Lower leg skin (tissue), 4 donors: ENCODE measurements around the gene TWIST2. TPM values are rescaled to one million over a fixed set of nuclear protein-coding genes. Genes with fewer than 3 reads are reported as not detected.

Experiments
- DNase-seq, 2 donors: peaks; one replicate each; pipeline ENCODE4 v3.0.0-alpha.2; 2019; ENCODE audit warnings: low spot score in 2 of 2
- H3K4me3 ChIP-seq: fragments of 200-600 bp; sonication (generic); 2 replicates; pipeline ENCODE4 v1.5.1; 2017; ENCODE audit warnings: mild to moderate bottlenecking, low read depth; ENCODE audit not compliant: poor library complexity, severe bottlenecking
- CTCF ChIP-seq, 3 donors: fragments of 450-650 bp; IDR thresholded peaks; one replicate each; pipeline ENCODE4 v1.5.1; 2016; ENCODE audit warnings: antibody characterized with exemption in 3 of 3, mild to moderate bottlenecking in 3 of 3, moderate library complexity in 2 of 3
- POLR2A ChIP-seq, 2 donors: fragments of 450-650 bp; IDR thresholded peaks; one replicate each; pipeline ENCODE4 v1.6.1; 2016 to 2017; ENCODE audit warnings: antibody characterized with exemption in 2 of 2, mild to moderate bottlenecking in 1 of 2, moderate library complexity in 1 of 2
- WGBS, 2 donors: methylation state at CpG; one replicate each; pipeline ENCODE4 v1.1.5; 2018; 5-methylcytosine and 5-hydroxymethylcytosine counted together
- intact Hi-C: fragments of 100-400 bp; cut with DNase I; formaldehyde crosslinking; loops from one replicate; pipeline ENCODE4 v1.15.0; 2023; ENCODE audit warnings: low total_unique reads
- total RNA-seq, 4 donors: library from RNA; depleted of rRNA; stranded (reverse); fragments of >200 nt; gene quantifications; one replicate each; pipeline ENCODE4 v1.1.0, GENCODE V29; 2016

TWIST2 gene
- total RNA-seq, 4 donors from 2014 or later = 36.5 to 47.8 (median 38.5) TPM

- TF ChIP-seq CTCF (IDR thresholded peaks at IDR 0.05) (no peak), POLR2A (IDR thresholded peaks at IDR 0.05) (no peak)
- no peak overlapping the region for H3K4me3 ChIP-seq
- DNase-seq = peak in 1 of 2 donors; percentile 65
- intact Hi-C loops = no loop called here
Observed at GRCh38 chr2:238838786-238839327, 9.0 kb upstream of the TWIST2 start.

DNA sequence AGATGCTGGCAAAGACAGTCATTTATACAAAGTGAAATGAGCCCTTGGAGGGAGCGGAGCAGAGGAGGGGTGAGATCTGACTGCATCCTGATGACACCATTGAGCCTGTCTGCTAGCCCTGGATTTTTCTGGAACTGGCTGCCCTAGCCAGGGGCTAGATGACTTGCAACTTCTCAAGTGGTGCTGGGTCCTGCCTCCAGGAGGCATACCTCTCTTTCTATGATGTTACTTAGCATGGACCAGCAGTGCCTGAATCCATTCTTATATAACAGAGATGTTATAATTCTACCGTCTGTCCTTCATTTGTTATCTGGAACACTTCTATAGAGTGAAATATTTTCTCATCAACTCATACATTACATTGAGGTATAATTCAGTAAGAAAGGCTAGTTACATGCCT, 8.5 kb upstream of the TWIST2 start:
- no peak for DNase-seq
- WGBS, 2 donors = 87 to 94% methylated on average over 2 of the region's 2 CpGs
- no peak overlapping the region for H3K4me3 ChIP-seq
- TF ChIP-seq POLR2A (IDR thresholded peaks at IDR 0.05) (no peak), CTCF (IDR thresholded peaks at IDR 0.05) (no peak)
- intact Hi-C loops = no loop called here

DNA sequence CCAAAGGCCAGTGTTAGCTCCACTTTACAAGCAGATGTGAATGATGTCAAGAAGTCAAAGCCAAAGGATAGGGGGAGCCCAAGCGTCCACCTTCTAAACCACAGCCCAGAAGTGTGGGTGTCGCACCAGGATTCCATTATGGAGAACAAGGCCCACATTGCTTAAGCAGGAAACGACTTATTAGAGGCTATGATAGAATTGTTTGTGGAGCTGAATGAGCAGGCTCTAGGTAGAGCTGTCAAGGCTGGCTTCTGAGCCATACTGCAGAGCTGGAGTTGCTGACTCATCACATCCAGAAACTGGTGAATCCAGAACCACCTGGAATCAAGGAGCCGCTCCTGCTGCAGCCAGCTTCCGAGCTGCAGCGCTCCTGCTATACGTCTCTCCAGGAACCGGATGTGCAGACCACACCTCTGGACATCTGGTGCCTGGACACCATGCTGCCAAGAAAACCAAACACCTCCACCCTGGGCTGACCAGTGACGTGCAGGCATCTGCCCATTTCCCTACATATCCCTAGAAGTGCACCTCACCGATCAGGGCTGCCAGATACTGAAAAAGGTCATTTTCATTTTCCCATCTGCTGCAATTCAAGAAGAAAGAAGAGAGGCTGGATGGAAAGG, 6.2 kb upstream of the TWIST2 start:
- TF ChIP-seq CTCF (IDR thresholded peaks at IDR 0.05) = no peak
- no peak for TF ChIP-seq POLR2A (IDR thresholded peaks at IDR 0.05)
- intact Hi-C loops = no loop called here
- H3K4me3 ChIP-seq = no peak overlapping the region
- WGBS, 2 donors = 52 to 59% methylated on average over 10 of the region's 10 CpGs
- DNase-seq = peak in 1 of 2 donors; percentile 70

GRCh38 chr2:238843476-238843875, 4.4 kb upstream of the TWIST2 start:
- intact Hi-C loops = no loop called here
- TF ChIP-seq POLR2A (IDR thresholded peaks at IDR 0.05) = no peak
- no peak for TF ChIP-seq CTCF (IDR thresholded peaks at IDR 0.05)
- 70 to 71% methylated on average over 3 of the region's 3 CpGs for WGBS, 2 donors
- H3K4me3 ChIP-seq = no peak overlapping the region
- DNase-seq = peak in 1 of 2 donors; percentile 46

GRCh38 chr2:238845583-238846377, 2.1 kb upstream of the TWIST2 start:
- peak in 1 of 2 donors; percentile 85 for DNase-seq
- intact Hi-C loops = no loop called here
- H3K4me3 ChIP-seq = no peak overlapping the region
- WGBS, 2 donors = 48 to 50% methylated on average over 21 of the region's 21 CpGs
- no peak for TF ChIP-seq CTCF (IDR thresholded peaks at IDR 0.05)
- no peak for TF ChIP-seq POLR2A (IDR thresholded peaks at IDR 0.05)
